ENCODE data around the gene AMOTL2.

Gene AMOTL2

GRCh38 chr3:134340362-134340981, 33.8 kb downstream of the AMOTL2 start:
- H3K4me1 Mint-ChIP-seq = peaks cover 4% of the 10 kb centered on the region
- H3K27ac Mint-ChIP-seq = no peak overlapping the region
- H3K9me3 Mint-ChIP-seq = no peaks in the 10 kb centered on the region
- no peak for DNase-seq (ENCODE audit: low spot score in 2 of 2)
- no peaks in the 10 kb centered on the region for H3K36me3 Mint-ChIP-seq
- no peak overlapping the region for H3K4me3 Mint-ChIP-seq
- no peak for ATAC-seq

DNA sequence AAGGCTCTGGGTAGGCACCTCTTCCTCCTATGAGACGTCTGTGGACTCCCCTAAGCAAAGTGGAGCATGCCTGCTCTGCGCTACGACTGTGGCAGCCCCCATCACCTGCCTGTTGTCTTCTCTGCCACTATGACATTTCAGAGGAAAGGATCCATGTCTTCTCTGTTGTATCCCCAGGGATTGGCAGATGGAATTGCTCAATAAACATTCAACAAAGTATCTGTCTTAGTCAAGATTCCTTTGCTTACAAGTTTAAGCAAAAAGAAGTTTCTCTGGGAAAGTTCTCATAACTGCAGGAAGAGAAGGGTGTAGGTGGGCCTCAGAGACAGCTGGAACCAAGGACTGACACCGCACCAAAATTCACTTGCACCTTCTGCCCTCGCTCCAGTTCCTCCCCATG, 34.3 kb downstream of the AMOTL2 start:
- DNase-seq (ENCODE audit: low spot score in 2 of 2) = no peak
- Mint-ChIP-seq H3K4me3 (no peak overlapping the region), H3K27ac (no peak overlapping the region), H3K9me3 (no peaks in the 10 kb centered on the region), H3K36me3 (no peaks in the 10 kb centered on the region), H3K4me1 (no peaks in the 10 kb centered on the region)
- ATAC-seq = no peak

GRCh38 chr3:134339331-134339730, 34.9 kb downstream of the AMOTL2 start:
- H3K27ac Mint-ChIP-seq = no peak overlapping the region
- no peak for ATAC-seq
- H3K4me3 Mint-ChIP-seq = no peak overlapping the region
- H3K9me3 Mint-ChIP-seq = no peaks in the 10 kb centered on the region
- no peaks in the 10 kb centered on the region for H3K36me3 Mint-ChIP-seq
- DNase-seq (ENCODE audit: low spot score in 2 of 2) = no peak
- no peaks in the 10 kb centered on the region for H3K4me1 Mint-ChIP-seq

DNA sequence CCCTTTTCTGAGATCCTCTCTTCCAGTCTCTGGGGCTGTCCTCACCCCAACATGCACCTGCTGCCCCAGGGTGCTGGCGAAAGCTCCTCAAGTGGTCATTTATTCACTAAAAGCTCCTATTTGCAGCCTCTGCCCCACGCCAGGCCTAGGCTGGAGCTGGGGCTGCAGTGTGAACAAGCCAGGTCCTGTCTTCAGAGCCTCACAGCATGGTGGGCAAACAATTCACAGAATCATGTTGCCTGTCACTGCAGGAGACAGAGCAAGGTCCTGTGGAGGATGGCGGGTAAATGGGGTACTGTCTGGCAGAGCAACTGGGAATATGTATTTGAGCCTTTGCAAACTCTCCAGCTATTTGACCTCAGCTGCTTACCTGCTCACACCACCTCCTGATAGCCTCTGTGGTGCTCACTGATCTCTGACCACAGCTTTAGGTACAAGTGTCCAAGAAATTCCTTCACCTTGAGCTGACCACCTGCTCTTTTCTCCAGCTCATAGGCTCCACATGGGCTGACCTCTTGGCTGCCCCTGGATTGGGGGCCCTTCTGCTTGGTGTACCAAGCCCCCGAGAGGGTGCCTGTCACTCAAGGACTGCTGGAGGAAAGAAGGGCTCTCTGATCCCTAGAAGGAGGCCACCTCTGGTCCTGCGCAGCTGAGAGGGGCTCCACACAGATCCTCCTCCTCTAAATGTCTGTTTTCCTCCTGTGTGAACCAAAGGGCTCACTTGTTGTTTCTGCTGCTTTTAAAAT, 35.6 kb downstream of the AMOTL2 start:
- DNase-seq (ENCODE audit: low spot score in 2 of 2) = no peak
- ATAC-seq = no peak
- Mint-ChIP-seq H3K4me1 (no peaks in the 10 kb centered on the region), H3K27ac (no peak overlapping the region), H3K4me3 (no peak overlapping the region), H3K36me3 (no peaks in the 10 kb centered on the region), H3K9me3 (no peaks in the 10 kb centered on the region)

GRCh38 chr3:134338201-134338512, 36.1 kb downstream of the AMOTL2 start:
- Mint-ChIP-seq H3K9me3 (no peaks in the 10 kb centered on the region), H3K27ac (no peak overlapping the region), H3K4me3 (no peak overlapping the region), H3K4me1 (no peaks in the 10 kb centered on the region), H3K36me3 (no peaks in the 10 kb centered on the region)
- ATAC-seq = peak; percentile 16
- DNase-seq (ENCODE audit: low spot score in 2 of 2) = no peak

DNA sequence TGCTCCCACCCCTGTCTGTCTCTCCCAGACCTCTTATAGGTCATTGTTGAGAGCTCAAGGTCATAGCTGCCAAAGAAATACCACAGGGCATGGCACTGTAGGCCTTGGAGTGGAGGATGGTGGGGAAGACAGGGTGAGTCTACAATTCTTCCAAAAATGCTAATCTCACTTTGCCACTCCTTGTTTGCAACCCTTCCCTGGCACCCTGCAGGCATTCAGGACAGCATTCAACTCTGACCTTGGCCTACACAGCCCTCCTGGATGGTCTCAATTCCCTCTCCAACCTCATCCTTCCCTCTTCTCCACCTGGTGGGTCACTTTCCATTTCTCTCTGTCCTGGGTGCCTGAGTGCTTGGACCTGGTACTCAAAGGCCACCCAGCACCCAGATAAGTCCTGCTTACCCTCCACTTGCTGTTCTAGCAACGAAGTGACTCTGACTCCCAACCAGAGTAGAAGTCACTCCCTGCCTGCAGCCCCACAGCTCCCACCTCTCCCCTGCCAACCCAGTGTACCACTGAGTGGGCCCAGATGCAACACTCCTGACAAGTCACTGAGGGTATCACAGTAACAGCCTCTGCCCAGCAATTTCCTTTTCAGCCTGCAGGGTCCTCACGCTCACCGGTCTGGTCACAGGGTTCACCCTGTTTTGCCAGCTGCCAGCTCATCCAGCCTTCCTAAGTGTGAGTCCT, 36.6 kb downstream of the AMOTL2 start:
- ATAC-seq (peak; percentile 31), DNase-seq (ENCODE audit: low spot score in 2 of 2) (no peak)
- no peak overlapping the region for H3K4me3 Mint-ChIP-seq
- H3K36me3 Mint-ChIP-seq = no peaks in the 10 kb centered on the region
- no peaks in the 10 kb centered on the region for H3K4me1 Mint-ChIP-seq
- H3K9me3 Mint-ChIP-seq = no peaks in the 10 kb centered on the region
- no peak overlapping the region for H3K27ac Mint-ChIP-seq

DNA sequence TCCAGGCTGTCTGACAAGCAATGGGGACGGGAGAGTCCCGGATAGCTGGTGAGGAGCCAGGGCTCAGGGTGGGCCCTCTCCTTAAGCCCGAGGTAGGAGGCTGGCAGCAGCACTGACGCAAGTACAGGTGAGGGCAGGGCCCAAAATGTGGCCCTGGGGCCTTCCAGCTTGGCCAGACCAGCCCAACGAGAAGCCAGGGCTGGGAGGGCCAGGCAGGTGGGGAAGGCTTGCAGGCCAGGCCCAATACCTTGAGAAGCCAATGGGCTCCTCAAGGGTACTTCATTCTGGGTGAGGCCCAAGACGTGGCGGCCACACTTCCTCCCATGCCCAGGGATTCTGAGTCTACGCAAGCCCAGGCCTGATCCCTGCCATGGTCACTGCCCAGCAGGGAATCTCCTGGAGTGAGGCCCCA, 37.2 kb downstream of the AMOTL2 start:
- Mint-ChIP-seq H3K9me3 (no peaks in the 10 kb centered on the region), H3K4me1 (no peaks in the 10 kb centered on the region), H3K36me3 (no peaks in the 10 kb centered on the region), H3K4me3 (no peak overlapping the region), H3K27ac (no peak overlapping the region)
- ATAC-seq (peak; percentile 9), DNase-seq (ENCODE audit: low spot score in 2 of 2) (no peak)

DNA sequence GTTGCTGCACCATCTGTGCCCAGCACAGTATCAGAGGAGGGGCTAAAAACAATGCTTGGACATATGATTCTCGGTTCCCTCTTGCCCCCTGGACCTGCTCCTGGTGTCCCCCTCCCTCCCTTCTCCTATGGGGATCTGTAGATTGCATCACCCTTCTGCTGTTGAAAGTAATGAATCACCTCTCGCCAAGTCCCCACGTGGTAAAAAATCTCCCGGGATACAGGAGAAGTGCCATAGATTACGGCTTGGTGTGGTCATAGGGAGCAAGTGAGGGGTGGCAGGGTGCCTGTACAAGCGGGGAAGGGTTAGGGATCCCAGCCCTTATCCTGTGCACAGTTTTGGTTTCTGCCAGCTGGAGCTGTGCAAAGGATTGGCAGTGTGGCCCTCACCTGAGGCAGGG, 37.7 kb downstream of the AMOTL2 start:
- no peaks in the 10 kb centered on the region for H3K36me3 Mint-ChIP-seq
- no peak overlapping the region for H3K27ac Mint-ChIP-seq
- H3K9me3 Mint-ChIP-seq = no peaks in the 10 kb centered on the region
- H3K4me3 Mint-ChIP-seq = no peak overlapping the region
- DNase-seq (ENCODE audit: low spot score in 2 of 2) (no peak), ATAC-seq (no peak)
- no peaks in the 10 kb centered on the region for H3K4me1 Mint-ChIP-seq

DNA sequence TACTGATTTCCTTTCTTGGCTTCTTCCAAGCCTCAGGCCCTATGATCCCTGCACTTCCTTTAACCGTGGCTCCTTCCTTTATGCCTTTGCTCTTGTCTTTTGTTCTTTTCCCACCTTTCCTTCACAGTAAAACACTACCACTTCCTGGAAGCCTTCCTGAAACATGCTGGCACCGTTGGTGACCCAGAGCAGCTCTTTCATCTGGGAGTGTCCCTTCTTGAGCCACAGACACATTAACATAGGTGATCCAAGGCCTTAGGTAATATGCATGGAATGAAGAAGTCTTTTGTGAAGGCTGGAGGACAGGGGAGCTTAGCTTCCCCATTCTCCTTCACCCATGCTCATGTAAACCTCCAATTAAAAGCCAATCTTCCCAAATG, 39.4 kb downstream of the AMOTL2 start:
- Mint-ChIP-seq H3K9me3 (no peaks in the 10 kb centered on the region), H3K27ac (no peak overlapping the region), H3K4me1 (no peaks in the 10 kb centered on the region), H3K4me3 (no peak overlapping the region), H3K36me3 (no peaks in the 10 kb centered on the region)
- DNase-seq (ENCODE audit: low spot score in 2 of 2) (no peak), ATAC-seq (no peak)

DNA sequence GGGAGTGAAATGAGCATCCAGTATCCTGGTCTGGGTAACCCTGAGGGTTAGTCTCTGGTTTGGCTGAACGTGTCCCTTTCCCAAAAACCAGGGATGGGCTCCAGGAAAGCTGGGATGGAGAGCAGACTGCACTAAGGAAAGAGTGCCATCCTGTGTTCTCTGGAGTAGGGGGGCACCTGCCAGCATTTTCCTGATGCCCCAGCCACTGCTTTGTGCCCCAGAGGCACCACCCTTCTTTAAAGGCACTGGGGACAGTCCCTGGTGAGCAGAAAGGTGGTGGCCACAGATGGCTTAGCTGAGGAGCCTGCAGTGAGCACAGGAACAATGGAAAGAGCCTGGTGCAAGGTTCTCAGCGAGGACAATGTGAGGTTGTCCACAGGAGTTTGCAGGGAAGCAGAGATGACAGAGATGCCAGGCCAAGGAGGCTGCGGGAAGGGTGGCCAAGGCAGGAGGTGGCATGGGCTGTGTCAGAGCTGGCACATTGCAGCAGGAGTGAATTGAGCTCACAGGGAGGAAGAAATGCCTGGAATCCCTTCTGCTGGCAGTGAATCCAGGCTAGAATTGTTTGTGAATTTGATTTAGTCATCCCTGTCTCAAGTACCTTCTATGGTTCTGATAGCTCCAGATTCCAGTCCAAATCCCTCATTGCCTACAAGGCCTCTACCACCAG, 39.9 kb downstream of the AMOTL2 start:
- Mint-ChIP-seq H3K9me3 (no peaks in the 10 kb centered on the region), H3K36me3 (no peaks in the 10 kb centered on the region), H3K4me3 (no peak overlapping the region), H3K27ac (no peak overlapping the region), H3K4me1 (no peaks in the 10 kb centered on the region)
- DNase-seq (ENCODE audit: low spot score in 2 of 2) (no peak), ATAC-seq (no peak)

DNA sequence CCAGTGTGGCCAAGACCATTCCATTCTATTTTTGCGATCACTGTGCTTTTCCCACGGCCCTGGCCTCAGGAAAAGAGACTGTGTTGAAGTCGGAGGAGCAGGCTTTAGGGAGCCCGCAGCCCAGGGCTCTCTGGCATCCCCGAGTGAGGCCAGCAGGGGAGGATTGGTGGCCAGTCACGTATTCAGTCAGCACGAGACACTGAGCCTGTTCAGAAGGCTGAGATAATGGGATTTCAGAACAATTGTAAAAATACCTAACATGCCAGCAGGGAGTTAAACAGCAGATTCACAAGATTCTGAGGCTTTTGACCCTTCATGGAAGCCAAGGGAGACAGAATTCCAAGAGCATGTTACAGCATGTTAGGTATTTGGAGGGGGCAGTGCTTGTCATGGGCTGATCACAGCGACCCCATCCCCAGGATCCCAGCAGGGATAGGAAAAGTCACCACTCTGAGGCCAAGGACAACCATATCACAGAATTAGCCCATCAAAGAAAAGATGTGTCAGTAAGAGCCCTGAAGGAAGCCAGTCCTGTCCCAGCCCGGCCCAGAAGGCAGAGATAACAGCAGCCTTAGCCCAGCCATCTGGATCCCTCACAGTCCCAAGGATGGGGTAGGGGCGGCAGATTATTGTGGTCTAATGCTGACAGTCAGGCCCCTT, 40.6 kb downstream of the AMOTL2 start:
- DNase-seq (ENCODE audit: low spot score in 2 of 2) = no peak
- ATAC-seq = no peak
- Mint-ChIP-seq H3K4me1 (no peaks in the 10 kb centered on the region), H3K4me3 (no peak overlapping the region), H3K36me3 (no peaks in the 10 kb centered on the region), H3K27ac (no peak overlapping the region), H3K9me3 (no peaks in the 10 kb centered on the region)

GRCh38 chr3:134332344-134332743, 41.9 kb downstream of the AMOTL2 start:
- DNase-seq (ENCODE audit: low spot score in 2 of 2) = no peak
- Mint-ChIP-seq H3K9me3 (no peaks in the 10 kb centered on the region), H3K4me1 (no peaks in the 10 kb centered on the region), H3K27ac (no peak overlapping the region), H3K4me3 (no peak overlapping the region), H3K36me3 (no peaks in the 10 kb centered on the region)
- ATAC-seq = no peak

DNA sequence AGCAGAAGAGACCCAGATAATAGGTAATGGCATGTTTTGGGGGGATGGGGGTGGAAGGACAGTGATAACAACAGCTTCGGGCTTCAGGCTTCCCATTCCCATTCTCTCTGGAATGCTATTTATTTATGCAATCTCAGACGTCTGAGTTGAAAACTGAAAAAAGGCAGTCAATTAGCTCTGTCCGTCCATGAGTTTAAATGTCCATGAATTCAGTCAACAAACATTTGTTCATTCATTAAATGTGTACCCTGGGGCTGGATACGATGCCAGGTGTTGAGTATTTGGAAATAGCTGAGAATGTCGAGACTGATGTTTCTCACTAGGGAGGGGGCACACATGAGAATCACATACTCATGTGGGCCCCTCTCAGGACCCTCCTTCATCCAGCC, 42.4 kb downstream of the AMOTL2 start:
- Mint-ChIP-seq H3K27ac (no peak overlapping the region), H3K4me1 (no peaks in the 10 kb centered on the region), H3K4me3 (no peak overlapping the region), H3K36me3 (no peaks in the 10 kb centered on the region), H3K9me3 (no peaks in the 10 kb centered on the region)
- DNase-seq (ENCODE audit: low spot score in 2 of 2) (no peak), ATAC-seq (no peak)

- no peak overlapping the region for H3K27ac Mint-ChIP-seq
Observed at GRCh38 chr3:134330883-134331810, 43.1 kb downstream of the AMOTL2 start.

More at GRCh38 chr3:134330883-134331810, 43.1 kb downstream of the AMOTL2 start:
- ATAC-seq (no peak), DNase-seq (ENCODE audit: low spot score in 2 of 2) (no peak)
- H3K9me3 Mint-ChIP-seq = no peaks in the 10 kb centered on the region
- H3K4me3 Mint-ChIP-seq = no peak overlapping the region
- no peaks in the 10 kb centered on the region for H3K4me1 Mint-ChIP-seq
- no peaks in the 10 kb centered on the region for H3K36me3 Mint-ChIP-seq
